GM18508 (cell line): ENCODE results near the gene PRPF6.

ENCODE experiments used
- ATAC-seq: cut with Tn5 transposase; IDR thresholded peaks from one replicate; pipeline ENCODE4 v1.9.1; 2021; ENCODE audit warnings: moderate number of reproducible peaks; ENCODE audit not compliant: insufficient read depth, unreplicated experiment

PRPF6 gene

DNA sequence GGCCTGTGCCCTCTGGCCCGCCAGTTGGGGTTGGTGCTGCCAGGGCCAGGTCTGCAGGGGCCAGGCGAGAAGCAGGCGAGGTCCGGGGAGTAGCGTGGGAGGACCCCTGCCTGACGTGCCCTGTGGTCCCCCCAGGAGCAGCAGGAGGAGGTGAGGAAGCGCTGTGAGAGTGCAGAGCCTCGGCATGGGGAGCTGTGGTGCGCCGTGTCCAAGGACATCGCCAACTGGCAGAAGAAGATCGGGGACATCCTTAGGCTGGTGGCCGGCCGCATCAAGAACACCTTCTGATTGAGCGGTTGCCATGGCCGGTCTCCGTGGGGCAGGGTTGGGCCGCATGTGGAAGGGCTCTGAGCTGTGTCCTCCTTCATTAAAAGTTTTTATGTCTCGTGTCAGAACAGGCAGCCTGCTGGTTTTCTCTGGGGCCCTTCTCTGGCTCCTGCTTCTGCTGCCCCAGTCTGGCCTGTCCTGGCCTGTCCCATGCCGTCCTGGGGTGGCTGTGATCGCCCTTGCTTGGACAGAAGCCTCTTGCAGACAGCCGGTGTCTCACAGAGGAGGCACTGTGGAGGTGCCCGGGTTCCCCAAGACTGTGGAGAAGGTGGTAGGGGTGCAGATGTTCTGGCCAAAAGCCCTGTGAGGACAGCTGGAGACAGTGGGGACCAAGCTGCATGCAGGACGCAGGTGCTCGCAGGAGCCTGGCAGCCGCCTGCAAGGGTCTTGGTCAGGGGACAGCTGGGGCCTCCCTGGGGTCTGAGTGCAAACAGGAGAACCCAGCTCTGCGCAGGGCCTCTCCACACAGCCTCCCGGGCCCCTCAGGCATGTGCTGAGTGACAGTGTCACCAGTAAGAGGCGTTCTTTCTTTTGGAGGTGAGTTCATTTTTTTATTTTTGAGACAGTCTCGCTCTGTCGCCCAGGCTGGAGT is 52.0 kb downstream of the PRPF6 start:
- ATAC-seq = no peak

DNA sequence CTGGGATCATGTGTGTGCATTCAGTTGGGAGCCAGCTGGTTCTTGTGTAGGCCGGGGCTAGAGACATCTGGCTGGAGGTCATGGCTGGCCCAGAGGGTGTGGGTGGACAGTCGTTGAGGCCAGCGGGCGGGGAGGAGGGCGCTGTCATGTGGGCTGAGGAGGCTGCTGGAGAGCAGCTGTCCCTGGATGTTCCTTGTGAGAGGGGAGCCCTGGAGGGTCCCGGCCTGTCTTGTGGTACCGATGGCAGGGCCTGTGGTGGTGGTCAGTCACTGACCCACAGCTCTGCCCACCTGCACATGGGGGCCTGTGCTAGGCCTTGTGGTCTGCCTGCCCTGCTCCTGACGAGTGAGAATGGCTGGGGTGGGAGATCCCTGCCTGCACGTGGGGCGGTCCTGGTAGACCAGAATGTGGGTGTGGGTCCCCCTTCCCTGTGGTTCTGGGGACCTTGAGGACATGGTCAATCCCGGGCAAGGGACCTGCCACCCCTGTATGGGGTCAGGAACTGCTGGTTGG is 53.1 kb downstream of the PRPF6 start:
- no peak for ATAC-seq

DNA sequence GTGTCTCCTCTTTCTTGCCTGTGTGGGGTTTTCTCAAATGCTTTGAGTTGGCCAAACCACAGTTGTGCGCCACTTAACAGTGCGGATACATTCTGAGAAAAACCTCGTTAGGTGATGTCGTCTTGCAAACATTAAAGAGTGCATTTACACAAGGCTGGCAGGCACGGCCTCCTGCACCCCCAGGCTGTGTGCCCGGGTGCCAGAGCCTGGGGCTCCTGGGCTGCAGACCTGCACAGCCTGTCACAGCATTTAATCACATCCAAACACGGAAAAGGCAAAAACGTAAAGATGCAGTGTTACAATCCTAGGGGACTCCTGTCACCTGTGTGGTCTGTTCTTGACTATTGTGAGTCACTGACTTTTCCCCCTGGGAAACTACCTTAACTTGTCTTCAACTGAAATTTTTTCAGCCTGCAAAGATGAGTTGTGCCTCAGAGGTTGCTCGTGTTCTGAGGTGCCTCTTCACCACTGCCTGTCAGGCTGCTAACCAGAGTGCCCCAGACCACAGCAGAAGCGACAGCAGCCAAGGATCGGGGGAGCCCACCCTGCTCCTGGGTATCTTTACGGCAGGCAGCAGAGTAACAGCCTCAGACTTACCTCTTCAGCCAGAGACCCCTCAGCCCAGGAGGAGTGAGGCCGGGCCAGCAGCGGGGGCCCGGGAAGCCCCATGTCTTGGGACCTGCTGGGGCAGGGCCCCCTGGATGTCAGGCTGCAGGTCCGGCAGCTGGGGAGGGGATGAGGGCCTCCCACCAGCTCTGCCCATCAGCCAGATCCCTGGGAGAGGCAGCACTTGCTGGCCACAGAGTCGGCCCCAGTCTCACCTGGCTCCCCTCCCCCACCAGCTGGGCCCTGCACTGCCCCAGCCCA is 54.4 kb downstream of the PRPF6 start:
- no peak for ATAC-seq

DNA sequence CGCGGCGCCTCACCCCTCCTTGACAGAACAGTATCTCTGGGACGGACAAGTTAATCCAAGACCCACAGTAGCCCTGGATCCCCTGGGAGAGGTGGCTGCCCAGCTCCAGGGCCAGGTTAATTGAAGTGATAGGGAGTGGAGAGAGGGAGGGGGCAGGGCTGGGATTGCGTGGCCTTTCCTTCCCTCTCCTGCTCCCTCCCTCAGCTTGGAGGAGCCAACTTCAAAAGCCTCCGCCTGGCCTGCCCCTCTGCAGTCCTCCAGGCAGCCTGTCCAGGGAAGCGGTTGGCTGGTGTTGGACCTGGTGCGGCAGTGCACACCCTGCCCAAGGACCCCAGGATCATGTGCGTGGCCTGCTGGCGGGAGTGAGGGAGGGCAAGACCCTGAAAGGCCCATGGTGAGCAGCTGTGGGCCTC is 55.0 kb downstream of the PRPF6 start, which contains the start of gene C20orf204:
C20orf204 (plus strand) TSS at position 250 of the 413 bp plus-strand sequence; CDS start at position 392, 142 bp downstream.
- no peak for ATAC-seq

DNA sequence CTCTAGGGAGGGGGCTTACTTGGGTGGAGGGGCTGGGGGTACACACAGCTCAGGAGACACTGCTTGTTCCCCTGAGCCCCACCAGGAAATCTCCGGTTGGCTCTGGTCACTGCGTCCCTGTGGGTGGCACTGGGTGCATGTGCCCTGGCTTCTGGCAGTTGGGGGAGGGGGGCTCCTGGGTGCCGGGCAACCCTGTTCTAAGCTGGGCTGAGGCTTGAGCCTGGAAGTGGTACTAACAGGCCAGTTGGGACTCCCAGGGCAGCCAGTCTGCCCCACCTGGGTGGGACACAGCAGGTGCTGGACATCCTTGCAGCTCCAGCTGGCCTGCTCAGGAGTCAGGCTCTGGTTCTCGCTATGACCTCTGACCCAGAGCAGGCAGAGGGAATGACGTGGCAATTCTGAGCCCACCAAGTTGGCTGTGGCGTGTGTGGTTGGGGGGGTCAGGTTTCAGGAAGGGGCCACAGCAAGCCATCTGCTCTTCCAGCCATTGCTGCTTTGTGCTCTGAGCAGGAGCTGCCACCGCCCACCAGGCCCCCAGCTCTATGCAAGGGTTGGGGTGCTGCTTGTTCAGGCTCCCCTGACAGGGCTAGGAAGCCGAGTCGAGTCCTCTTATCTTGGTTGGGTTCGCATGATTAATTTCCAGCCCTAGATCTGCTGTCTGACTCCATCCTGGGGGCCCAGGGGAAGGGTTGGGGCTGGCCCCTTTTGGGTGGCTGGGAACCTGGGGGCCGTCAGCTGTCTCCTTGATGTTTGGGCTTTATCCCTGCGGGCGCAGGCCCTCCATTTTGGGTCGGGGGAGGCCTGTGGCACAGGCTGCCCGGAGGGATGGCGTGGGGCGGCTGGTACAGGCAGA is 55.6 kb downstream of the PRPF6 start:
- no peak for ATAC-seq

DNA sequence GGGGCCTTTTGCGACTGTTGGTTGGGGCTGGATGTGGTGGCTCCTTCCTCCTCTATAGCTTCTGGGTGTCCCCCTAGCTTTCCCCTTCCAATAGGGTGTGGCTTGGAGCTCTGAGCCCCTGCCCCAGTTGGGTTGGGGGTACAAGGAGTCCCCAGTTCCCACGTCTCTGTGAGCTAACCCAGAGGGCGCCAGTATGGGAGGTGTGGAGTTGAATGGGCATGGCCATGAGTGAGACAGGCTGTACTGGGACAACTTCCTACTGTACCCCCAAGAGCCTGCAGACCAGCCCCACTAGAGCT is 56.2 kb downstream of the PRPF6 start:
- no peak for ATAC-seq

DNA sequence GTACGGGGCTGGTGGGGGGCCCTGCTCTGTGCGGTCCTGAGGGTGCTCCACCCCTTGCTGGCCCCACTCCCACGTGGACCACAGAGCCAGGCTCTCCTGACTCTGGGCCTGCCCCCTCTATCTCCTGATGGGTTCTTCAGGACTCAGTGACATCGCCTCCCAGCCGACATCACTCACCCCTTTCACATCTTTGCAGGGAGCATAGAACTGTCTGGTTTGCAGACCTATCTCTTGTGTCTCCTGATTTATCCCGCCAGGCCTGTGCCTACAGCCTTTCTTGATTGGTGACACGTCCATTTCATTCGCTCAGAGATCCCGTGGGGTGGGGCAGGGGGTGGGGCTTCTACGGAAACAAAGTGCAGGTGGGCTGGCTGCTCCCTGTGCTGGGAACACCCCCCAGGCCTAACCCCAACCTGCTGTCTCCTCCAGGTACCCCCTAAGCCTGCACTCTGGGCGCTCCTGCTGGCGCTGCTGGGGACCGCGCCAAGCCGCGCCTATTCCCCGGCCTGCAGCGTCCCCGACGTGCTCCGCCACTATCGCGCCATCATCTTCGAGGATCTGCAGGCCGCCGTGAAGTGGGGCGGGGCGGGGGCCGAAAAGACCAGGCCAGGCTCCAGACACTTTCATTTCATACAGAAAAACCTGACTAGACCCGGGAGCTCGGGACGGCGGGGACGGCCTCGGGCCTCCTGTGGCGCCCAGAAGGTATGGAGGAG is 56.7 kb downstream of the PRPF6 start:
- no peak for ATAC-seq

DNA sequence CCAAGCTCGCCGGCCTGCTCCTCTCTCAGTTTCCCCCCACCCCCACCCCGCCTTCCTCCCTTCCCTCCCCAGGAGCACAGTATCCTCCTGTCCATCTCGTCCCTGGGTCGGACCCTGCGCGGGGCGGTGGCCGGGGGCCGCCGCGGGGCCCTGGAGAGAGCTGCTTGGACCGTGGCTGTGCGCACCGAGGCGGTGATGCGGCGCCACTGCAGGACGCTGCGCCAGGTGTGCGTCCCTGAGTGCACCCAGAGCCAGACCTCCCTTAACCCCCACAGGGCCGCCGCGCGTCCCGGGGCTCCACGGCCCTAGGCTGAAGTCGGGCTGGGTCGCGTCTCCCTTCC is 57.3 kb downstream of the PRPF6 start:
- ATAC-seq = no peak

DNA sequence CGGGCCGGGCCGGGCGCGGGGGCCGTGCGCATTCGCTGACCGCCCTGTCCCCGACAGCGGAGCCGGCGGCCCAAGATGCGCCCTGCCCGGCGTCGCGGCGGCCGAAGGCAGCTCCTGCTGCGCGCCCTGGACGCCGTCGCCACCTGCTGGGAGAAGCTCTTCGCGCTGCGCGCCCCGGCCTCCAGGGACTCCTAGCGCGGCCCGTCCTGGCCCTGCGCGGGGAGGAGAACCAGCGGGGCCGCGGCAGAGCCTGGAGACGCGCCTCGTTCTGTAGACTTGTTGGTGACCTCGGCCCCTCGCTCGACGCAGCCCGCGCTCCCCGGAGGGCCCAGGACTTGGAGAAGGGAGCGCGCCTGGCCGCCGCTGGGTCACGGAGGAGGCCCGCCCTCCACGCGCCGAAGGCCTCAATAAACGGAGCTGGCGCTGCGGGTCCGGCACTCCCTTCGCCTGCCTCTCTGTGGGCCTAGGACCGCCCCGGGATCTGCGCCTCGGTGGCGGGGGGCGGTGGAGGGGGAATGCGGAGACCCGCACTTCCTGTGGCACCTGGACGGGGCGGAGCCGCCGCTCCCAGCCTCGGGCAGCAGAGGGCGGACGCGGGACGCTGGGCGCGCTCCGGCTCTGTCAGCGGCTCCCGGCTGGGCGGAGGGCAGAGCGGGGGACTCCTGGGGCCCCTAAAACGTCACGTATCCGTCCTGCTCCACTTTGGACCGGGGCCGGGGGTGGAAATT is 57.8 kb downstream of the PRPF6 start:
- ATAC-seq = no peak

DNA sequence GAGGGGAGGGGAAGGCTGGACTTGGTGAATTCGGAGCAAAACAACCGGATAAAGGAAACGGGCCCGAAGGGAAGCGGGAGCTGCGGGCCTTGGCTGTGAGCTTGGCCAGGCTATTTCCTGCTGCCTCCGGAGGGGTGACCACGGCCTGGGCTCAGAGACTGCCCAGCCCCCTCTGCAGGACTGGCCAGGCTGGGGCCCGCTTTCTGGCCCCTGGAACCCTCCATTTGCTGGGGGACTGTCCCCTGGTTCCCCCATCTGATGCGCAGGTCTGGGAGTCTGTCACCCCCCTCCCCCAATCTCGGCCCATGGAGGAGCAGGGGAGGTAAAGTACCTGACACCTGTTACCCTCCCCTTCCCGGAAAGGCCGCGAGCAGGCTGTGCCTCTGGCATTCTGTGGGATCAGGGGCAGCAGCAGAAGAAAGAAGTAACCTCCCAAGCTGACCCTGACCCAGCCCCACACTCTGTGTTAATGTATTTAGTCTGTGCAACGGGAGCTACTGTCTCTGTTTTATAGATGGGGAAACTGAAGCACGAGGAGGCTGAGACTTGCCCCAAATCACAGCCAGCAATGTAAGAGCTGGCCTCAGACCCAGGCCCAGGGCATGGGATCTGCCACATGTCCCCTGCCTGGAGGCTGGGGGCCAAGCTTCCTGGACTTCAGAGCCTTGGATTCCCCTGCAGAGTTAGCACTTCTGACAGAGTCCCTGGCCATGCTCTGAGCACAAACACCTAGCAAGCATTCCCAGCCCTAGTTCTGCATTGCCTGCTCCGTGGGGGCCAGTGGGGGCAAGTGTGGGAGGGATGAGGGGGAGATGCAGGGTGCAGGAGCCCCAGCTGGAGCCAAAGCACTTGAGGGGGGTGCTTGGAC is 58.6 kb downstream of the PRPF6 start:
- ATAC-seq = no peak

DNA sequence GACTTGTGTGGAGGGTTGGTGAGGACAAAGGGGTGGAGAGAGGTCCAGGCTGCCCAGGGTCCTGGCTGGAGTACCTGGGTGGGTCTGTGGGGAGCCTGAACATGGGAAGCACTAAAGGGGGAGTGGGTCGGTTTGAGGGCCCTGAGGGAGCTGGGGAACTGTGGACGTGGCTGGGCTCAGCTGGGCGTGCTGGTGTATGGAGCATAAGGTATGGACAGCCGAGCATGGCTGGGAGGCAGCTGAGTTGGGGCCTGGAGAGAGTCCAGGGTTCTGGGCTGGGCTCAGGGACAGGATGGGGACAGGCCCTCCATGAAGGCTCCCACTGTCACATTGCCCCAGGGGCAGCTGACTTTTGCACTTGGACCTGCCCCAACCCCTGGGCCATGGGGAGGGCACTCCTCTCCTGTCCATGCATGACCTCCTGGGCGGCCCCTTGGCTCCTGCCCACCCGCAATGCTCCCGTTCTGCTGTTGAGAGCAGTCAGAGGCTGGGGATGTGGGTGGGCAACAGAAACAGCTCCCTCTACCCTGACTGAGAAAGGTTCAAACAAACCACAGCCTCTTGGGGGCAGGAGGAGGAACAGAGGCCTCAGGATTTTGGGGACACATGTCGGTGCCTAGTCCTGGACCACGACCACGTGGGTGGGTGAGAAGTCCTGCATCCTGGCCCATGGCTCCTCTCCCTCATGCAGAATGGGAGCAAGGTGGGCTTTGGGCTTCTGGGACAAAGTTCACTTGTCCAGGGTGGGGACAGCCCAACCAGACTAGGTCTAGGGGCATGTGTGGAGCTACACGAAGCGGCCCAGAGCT is 59.5 kb downstream of the PRPF6 start:
- no peak for ATAC-seq

DNA sequence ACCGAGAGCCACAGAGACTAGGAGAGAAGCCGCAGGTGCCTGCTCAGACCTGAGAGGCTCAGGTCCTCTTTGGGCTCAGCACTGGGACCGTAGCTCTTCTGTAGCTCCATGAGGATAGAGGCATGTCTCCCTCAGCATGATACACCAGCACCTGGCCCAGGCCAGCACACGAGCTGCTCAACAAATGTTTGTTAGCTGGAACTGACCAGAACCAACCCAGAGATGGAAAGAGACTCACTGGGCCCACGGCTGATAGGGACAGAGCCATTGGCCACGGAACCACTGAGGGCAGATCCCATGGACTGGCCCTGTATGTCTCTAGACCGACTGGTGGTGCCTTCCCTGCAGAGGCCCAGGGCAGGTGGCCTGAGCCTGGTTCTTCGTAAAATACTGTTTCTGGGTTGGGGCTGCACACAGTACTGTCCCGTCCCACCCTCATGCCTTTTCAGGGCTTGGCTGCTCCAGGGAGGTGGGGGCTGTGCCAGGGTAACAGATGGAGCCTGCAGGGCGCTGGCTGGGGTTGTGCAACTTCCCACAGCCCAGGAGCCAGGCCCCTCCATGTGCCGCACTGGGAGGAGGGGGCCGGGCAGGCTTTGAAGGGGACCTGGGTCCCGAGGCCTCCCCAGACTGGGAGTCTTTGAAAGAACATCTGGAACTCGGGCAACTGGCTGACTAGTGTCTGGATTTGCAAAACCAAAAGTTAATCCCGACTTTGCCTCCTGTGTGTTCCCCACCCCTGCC is 60.3 kb downstream of the PRPF6 start:
- no peak for ATAC-seq

DNA sequence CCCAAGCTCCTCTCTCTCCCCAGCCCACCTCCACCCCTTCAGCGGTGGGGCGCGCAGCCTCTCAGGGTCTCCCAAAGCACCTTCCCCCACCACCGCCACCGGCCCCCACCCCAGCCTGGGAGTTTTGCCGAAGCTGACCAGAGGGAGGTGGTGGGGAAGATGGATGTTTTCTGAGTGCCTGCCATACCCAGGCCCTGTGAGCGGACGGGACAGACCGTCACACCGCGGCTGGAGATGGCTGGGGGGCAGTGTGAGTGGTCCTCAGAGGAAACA is 60.8 kb downstream of the PRPF6 start:
- ATAC-seq = no peak

DNA sequence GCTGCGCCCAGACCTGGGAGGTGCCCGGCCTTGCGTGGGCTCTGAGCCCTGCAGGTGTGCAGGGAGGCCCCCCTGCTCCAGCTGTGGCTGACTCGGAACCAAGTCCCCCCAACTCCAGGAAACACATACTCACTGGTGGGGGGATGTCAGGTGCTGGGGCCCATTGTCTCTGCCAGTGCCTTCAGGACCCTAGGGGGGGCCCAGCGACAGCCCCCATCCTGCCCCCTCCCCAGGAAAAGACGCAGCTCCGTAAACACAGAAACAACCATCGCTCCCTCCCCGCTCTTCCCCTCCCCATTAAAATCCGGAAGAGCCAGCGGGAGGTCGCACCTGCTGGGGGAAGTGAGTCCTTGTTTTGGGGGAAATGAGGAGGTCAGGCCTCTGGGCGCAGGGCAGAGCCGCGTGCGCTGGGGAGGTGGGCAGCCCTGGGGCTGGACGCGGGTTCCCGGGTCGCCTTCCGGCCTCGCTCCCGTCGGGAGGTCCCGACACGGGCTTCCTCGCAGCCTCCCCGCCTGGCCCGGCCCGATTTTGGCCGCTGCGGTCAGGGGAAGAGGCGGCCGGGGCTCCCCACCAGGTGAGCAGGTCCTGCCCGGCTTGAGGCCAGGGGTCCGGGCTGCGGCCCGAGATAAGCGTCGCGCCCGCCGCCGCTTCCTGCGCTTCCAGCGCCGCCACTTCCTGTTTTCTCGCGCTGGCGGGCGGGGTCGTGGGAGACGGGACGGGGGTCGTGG is 61.3 kb downstream of the PRPF6 start:
- no peak for ATAC-seq

DNA sequence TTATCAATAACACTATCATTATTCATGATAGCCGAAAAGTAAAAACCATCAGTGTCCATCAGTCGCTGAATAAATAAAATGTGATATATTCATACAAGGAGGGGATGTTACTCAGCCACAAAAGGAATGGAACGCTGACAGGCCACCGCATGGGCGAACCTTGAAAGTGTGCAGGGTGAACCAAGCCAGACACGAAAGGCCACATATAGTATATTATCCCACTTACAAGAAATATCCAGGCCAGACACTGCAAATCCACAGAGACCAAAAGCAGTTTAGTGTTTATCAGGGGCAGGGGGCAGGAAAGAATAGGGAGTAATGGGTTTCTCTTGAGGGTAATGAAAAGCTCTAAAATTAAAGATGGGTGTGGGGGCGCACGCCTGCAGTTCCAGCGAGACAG is 62.8 kb downstream of the PRPF6 start:
- no peak for ATAC-seq

DNA sequence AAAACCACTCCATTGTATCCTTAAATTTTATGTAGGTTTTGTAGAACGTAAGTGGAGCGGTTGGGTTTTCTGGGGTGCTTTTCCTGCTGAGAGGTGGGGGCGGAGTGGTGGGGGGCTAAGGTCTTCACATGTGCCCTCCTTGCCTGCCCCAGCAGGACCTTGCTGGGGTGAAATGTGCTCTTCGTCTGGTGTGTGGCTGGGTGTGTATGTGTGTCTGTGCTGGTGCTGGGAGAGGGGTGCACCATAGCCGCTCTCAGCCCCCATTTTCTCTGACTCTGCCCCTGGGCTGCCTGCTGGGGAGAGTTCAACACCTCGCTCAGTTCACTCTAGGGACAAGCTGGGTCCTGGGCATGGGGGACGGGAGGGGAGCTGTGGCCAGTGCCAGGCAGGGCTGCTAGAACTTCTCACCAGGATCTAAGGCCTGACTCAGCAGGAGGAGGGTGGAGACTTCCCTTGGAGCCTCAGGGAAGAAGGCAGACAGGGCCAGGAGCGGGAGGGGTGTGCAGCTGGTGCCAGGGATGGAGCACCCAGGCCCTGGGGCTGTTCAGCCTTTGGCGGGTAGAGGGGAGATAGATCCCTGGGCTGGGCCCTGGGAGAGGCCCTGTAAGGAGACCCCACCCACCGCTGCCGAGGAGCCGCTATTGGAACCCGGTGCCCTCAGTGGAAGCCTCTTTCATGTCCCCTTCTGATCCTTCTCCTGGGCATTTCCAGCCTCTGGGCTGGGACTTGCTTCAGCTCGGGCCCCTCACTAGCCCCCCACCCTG is 63.7 kb downstream of the PRPF6 start:
- no peak for ATAC-seq
